ENCODE data around the gene PCDHA3. TPM values are rescaled to one million over a fixed set of nuclear protein-coding genes. Genes with fewer than 3 reads are reported as not detected.
A peak's percentile ranks its signal among the peaks of the same experiment; 100 is the strongest.

Gene PCDHA3
- polyA plus RNA-seq, 1 donor from 2014 or later, result 1.7 TPM

DNA sequence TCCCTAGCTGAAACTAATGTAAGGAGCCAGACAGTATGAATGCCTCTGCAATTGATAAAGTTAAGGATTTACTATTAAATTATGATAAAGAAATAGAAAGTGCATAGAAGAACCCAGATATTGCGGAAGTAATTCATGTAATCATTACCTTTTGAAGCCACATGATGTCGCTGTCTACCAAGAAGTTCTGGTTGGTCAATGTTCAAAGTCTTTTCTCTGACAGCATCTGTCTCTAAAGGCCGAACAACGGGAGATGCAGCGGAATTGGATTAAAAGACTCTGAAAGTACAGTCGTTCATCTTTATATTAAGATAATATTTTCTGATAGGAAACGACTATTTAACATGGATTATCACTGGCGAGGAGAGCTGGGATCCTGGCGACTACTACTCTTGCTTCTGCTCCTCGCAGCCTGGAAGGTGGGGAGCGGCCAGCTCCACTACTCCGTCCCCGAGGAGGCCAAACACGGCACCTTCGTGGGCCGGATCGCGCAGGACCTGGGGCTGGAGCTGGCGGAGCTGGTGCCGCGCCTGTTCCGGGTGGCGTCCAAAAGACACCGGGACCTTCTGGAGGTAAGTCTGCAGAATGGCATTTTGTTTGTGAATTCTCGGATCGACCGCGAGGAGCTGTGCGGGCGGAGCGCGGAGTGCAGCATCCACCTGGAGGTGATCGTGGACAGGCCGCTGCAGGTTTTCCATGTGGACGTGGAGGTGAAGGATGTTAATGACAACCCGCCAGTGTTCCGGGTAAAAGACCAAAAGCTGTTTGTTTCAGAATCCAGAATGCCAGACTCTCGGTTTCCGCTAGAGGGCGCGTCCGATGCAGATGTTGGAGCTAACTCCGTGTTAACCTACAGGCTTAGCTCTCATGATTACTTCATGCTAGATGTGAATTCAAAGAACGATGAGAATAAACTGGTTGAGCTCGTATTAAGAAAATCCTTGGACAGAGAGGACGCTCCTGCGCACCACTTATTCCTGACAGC lies 40.4 kb downstream of the PCDHA3 start, which contains the start of gene PCDHA8:
Gene PCDHA8 (plus strand): TSS at position 210 of the 985 bp plus-strand sequence. CDS start 135 bp downstream, at position 345.
- peak within 1 kb of the TSS; percentile 31 for H3K4me3 ChIP-seq (ENCODE audit: low read length)
- H3K36me3 ChIP-seq (ENCODE audit: insufficient read depth, low read length), result peaks cover 17% of the 10 kb centered on the region
- no peak within 1 kb of the TSS for H3K9ac ChIP-seq (ENCODE audit: low read length)
- H3K4me2 ChIP-seq (ENCODE audit: low read length), result no peak within 1 kb of the TSS
- H4K20me1 ChIP-seq (ENCODE audit: insufficient read depth), result no peaks in the 10 kb centered on the region
- H3K27me3 ChIP-seq (ENCODE audit: insufficient read depth, low read depth, low read length), result no peaks in the 10 kb centered on the region
- H2AFZ ChIP-seq (ENCODE audit: low read depth, low read length), result no peak within 1 kb of the TSS
- TF ChIP-seq, protein P1, sequence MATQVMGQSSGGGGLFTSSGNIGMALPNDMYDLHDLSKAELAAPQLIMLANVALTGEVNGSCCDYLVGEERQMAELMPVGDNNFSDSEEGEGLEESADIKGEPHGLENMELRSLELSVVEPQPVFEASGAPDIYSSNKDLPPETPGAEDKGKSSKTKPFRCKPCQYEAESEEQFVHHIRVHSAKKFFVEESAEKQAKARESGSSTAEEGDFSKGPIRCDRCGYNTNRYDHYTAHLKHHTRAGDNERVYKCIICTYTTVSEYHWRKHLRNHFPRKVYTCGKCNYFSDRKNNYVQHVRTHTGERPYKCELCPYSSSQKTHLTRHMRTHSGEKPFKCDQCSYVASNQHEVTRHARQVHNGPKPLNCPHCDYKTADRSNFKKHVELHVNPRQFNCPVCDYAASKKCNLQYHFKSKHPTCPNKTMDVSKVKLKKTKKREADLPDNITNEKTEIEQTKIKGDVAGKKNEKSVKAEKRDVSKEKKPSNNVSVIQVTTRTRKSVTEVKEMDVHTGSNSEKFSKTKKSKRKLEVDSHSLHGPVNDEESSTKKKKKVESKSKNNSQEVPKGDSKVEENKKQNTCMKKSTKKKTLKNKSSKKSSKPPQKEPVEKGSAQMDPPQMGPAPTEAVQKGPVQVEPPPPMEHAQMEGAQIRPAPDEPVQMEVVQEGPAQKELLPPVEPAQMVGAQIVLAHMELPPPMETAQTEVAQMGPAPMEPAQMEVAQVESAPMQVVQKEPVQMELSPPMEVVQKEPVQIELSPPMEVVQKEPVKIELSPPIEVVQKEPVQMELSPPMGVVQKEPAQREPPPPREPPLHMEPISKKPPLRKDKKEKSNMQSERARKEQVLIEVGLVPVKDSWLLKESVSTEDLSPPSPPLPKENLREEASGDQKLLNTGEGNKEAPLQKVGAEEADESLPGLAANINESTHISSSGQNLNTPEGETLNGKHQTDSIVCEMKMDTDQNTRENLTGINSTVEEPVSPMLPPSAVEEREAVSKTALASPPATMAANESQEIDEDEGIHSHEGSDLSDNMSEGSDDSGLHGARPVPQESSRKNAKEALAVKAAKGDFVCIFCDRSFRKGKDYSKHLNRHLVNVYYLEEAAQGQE (IDR thresholded peaks at IDR 0.05; ENCODE audit: borderline replicate concordance), result no peak
- TF ChIP-seq POLR2AphosphoS5 (IDR thresholded peaks at IDR 0.05) (no peak), SMC3 (conservative IDR thresholded peaks at IDR 0.05; ENCODE audit: poor library complexity) (no peak), EP300 (conservative IDR thresholded peaks at IDR 0.05; ENCODE audit: poor library complexity, severe bottlenecking) (no peak), EZH2 (IDR thresholded peaks at IDR 0.05; ENCODE audit: borderline replicate concordance, insufficient read depth, low read length, poor library complexity, severe bottlenecking) (no peak), RAD21 (conservative IDR thresholded peaks at IDR 0.05) (no peak), MXI1 (conservative IDR thresholded peaks at IDR 0.05; ENCODE audit: poor library complexity, severe bottlenecking) (no peak), TAF1 (IDR thresholded peaks at IDR 0.05; ENCODE audit: low read depth) (no peak)
- TF ChIP-seq, protein P2, sequence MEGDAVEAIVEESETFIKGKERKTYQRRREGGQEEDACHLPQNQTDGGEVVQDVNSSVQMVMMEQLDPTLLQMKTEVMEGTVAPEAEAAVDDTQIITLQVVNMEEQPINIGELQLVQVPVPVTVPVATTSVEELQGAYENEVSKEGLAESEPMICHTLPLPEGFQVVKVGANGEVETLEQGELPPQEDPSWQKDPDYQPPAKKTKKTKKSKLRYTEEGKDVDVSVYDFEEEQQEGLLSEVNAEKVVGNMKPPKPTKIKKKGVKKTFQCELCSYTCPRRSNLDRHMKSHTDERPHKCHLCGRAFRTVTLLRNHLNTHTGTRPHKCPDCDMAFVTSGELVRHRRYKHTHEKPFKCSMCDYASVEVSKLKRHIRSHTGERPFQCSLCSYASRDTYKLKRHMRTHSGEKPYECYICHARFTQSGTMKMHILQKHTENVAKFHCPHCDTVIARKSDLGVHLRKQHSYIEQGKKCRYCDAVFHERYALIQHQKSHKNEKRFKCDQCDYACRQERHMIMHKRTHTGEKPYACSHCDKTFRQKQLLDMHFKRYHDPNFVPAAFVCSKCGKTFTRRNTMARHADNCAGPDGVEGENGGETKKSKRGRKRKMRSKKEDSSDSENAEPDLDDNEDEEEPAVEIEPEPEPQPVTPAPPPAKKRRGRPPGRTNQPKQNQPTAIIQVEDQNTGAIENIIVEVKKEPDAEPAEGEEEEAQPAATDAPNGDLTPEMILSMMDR (IDR thresholded peaks at IDR 0.05; ENCODE audit: poor library complexity, severe bottlenecking), result no peak
- H3K9me2 ChIP-seq (ENCODE audit: insufficient read depth, low read length), result no peaks in the 10 kb centered on the region
- H3F3A ChIP-seq (ENCODE audit: insufficient read depth, low read length, poor library complexity, severe bottlenecking), result no peaks in the 10 kb centered on the region
- peaks cover 14% of the 10 kb centered on the region for H3K79me2 ChIP-seq (replicated peaks; ENCODE audit: insufficient read depth, low read length)
- no peak within 1 kb of the TSS for H3K27ac ChIP-seq (ENCODE audit: low read length)
- peaks cover 10% of the 10 kb centered on the region for H3K9me3 ChIP-seq (ENCODE audit: low read length)

DNA sequence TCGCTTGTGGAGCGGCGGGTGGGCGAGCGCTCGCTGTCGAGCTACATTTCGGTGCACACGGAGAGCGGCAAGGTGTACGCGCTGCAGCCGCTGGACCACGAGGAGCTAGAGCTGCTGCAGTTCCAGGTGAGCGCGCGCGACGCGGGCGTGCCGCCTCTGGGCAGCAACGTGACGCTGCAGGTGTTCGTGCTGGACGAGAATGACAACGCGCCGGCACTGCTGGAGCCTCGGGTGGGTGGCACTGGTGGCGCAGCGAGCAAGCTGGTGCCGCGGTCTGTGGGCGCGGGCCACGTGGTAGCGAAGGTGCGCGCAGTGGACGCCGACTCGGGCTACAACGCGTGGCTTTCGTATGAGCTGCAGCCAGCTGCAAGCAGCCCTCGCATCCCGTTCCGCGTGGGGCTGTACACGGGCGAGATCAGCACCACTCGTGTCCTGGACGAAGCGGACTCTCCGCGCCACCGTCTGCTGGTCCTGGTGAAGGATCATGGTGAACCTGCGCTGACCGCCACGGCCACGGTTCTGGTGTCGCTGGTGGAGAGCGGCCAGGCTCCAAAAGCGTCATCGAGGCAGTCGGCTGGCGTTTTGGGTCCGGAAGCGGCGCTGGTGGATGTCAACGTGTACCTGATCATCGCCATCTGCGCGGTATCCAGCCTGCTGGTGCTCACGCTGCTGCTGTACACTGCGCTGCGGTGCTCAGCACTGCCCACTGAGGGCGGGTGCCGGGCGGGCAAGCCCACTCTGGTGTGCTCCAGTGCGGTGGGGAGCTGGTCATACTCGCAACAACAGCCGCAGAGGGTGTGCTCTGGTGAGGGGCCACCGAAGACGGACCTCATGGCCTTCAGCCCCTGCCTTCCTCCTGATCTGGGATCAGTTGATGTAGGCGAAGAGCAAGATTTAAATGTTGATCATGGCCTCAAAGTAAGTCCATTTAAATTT lies 42.2 kb downstream of the PCDHA3 start:
- H3F3A ChIP-seq (ENCODE audit: insufficient read depth, low read length, poor library complexity, severe bottlenecking), result no peaks in the 10 kb centered on the region
- no peak overlapping the region for H2AFZ ChIP-seq (ENCODE audit: low read depth, low read length)
- no peak overlapping the region for H3K27ac ChIP-seq (ENCODE audit: low read length)
- H3K27me3 ChIP-seq (ENCODE audit: insufficient read depth, low read depth, low read length), result no peaks in the 10 kb centered on the region
- no peaks in the 10 kb centered on the region for H3K9me2 ChIP-seq (ENCODE audit: insufficient read depth, low read length)
- peaks cover 14% of the 10 kb centered on the region for H3K79me2 ChIP-seq (replicated peaks; ENCODE audit: insufficient read depth, low read length)
- no peak overlapping the region for H3K9ac ChIP-seq (ENCODE audit: low read length)
- H3K36me3 ChIP-seq (ENCODE audit: insufficient read depth, low read length), result peaks cover 11% of the 10 kb centered on the region
- no peak overlapping the region for H3K4me3 ChIP-seq (ENCODE audit: low read length)
- TF ChIP-seq, protein P2 (IDR thresholded peaks at IDR 0.05; ENCODE audit: poor library complexity, severe bottlenecking), result no peak
- TF ChIP-seq RAD21 (conservative IDR thresholded peaks at IDR 0.05), result no peak
- no peak for TF ChIP-seq SMC3 (conservative IDR thresholded peaks at IDR 0.05; ENCODE audit: poor library complexity)
- TF ChIP-seq POLR2AphosphoS5 (IDR thresholded peaks at IDR 0.05), result no peak
- TF ChIP-seq, protein P1 (IDR thresholded peaks at IDR 0.05; ENCODE audit: borderline replicate concordance), result no peak
- no peak for TF ChIP-seq MXI1 (conservative IDR thresholded peaks at IDR 0.05; ENCODE audit: poor library complexity, severe bottlenecking)
- no peak for TF ChIP-seq EP300 (conservative IDR thresholded peaks at IDR 0.05; ENCODE audit: poor library complexity, severe bottlenecking)
- TF ChIP-seq EZH2 (IDR thresholded peaks at IDR 0.05; ENCODE audit: borderline replicate concordance, insufficient read depth, low read length, poor library complexity, severe bottlenecking), result no peak
- no peak for TF ChIP-seq TAF1 (IDR thresholded peaks at IDR 0.05; ENCODE audit: low read depth)
- no peak overlapping the region for H3K4me2 ChIP-seq (ENCODE audit: low read length)
- H4K20me1 ChIP-seq (ENCODE audit: insufficient read depth), result no peaks in the 10 kb centered on the region
- H3K9me3 ChIP-seq (ENCODE audit: low read length), result peaks cover 7% of the 10 kb centered on the region
